HepG2 (cell line): Measurements from ENCODE around the gene MARVELD3. TPM values are rescaled to one million over a fixed set of nuclear protein-coding genes. Genes with fewer than 3 reads are reported as not detected.
A peak's percentile ranks its signal among the peaks of the same experiment; 100 is the strongest.

Source experiments
- ATAC-seq: fragments of 200-7000 bp; cut with Tn5 transposase; 3 replicates; pipeline ENCODE4 v1.9.1; 2020; ENCODE audit warnings: mild to moderate bottlenecking, moderate library complexity
- BruUV-seq: library from RNA; stranded (reverse); fragments of 400-500 nt; replicated peaks from 2 replicates; lab custom pipeline; 2021; lab: Mats Ljungman, UMichigan
- CTCF ChIA-PET: fragments of 300-600 bp; formaldehyde crosslinking; extraction: SDS; loops from one replicate; lab custom pipeline; 2021; ENCODE audit warnings: low total read pairs, inconsistent platforms, low intra/inter-chr PET ratio; lab: Yijun Ruan, JAX
- POLR2A ChIA-PET: fragments of 350-600 bp; sonication (Branson Sonifier 250); formaldehyde crosslinking; loops from one replicate; lab custom pipeline; 2020; ENCODE audit warnings: antibody characterized with exemption, inconsistent platforms; lab: Yijun Ruan, JAX
- DNase-seq: peaks from one replicate; pipeline ENCODE4 v3.0.0-alpha.2; 2015; ENCODE audit warnings: low spot score
- FAIRE-seq: peaks from 3 replicates; lab custom pipeline; 2011; peaks lifted over from hg19 to GRCh38; lab: Jason Lieb, UNC
- H2AFZ ChIP-seq: one replicate; pipeline ENCODE4 v1.6.1; 2011; ENCODE audit warnings: low read length, inconsistent platforms
- H3K27ac ChIP-seq: fragments of 300-600 bp; 3 replicates; pipeline ENCODE4 v1.8.0; 2011; ENCODE audit warnings: mixed run types, mild to moderate bottlenecking, mixed read lengths, low read length, inconsistent platforms; ENCODE audit not compliant: insufficient read depth; ENCODE audit errors: extremely low read length
- H3K27me3 ChIP-seq, 2 experiments: fragments of 200-600 bp in 1 of 2; 2 replicates in 1 of 2; 3 replicates in 1 of 2; pipeline versions ENCODE4 v1.6.0 to v1.8.0; 2011; ENCODE audit warnings: low read length in 2 of 2, mild to moderate bottlenecking in 2 of 2, moderate library complexity in 2 of 2, inconsistent platforms in 1 of 2; ENCODE audit not compliant: insufficient read depth in 2 of 2, control insufficient read depth in 1 of 2
- H3K36me3 ChIP-seq, 2 experiments: fragments of 200-600 bp in 1 of 2; replicated peaks in 1 of 2; 2 replicates in 1 of 2; 3 replicates in 1 of 2; pipeline versions ENCODE4 v1.5.1 to v1.8.0; 2011; ENCODE audit warnings: low read length in 2 of 2, inconsistent platforms in 1 of 2; ENCODE audit not compliant: insufficient read depth in 2 of 2, control insufficient read depth in 1 of 2
- H3K4me1 ChIP-seq: 2 replicates; pipeline ENCODE4 v1.5.1; 2012; ENCODE audit warnings: low read length, inconsistent platforms; ENCODE audit not compliant: insufficient read depth
- H3K4me2 ChIP-seq: 2 replicates; pipeline ENCODE4 v1.6.0; 2011; ENCODE audit warnings: low read depth, low read length, inconsistent platforms
- H3K4me3 ChIP-seq, 3 experiments: fragments of 200-600 bp in 1 of 3; sonication (generic), shearing (Covaris generic) in 1 of 3; replicated peaks in 1 of 3; 2 replicates each; pipeline ENCODE4 v1.5.1; 2011 to 2016; ENCODE audit warnings: low read length in 3 of 3, inconsistent platforms in 2 of 3, low read depth in 2 of 3, mild to moderate bottlenecking in 2 of 3, control low read depth in 1 of 3, mixed read lengths in 1 of 3; ENCODE audit not compliant: insufficient read depth in 1 of 3
- H3K79me2 ChIP-seq: one replicate; pipeline ENCODE4 v1.6.1; 2011; ENCODE audit warnings: low read length, inconsistent platforms; ENCODE audit not compliant: insufficient read depth
- H3K9ac ChIP-seq: 2 replicates; pipeline ENCODE4 v1.6.0; 2011; ENCODE audit warnings: mild to moderate bottlenecking, low read depth, low read length, inconsistent platforms; ENCODE audit not compliant: insufficient read depth
- H3K9me3 ChIP-seq: 2 replicates; pipeline ENCODE4 v1.5.1; 2012; ENCODE audit warnings: mild to moderate bottlenecking, low read length
- H4K20me1 ChIP-seq: 2 replicates; pipeline ENCODE4 v1.6.0; 2011; ENCODE audit warnings: inconsistent platforms, mild to moderate bottlenecking, low read length, moderate library complexity; ENCODE audit not compliant: insufficient read depth
- JDP2 ChIP-seq: sonication (generic); formaldehyde crosslinking; IDR thresholded peaks from 2 replicates; pipeline ENCODE4 v1.8.1; 2022; ENCODE audit warnings: missing genetic modification reagents, borderline replicate concordance
- KLF6 ChIP-seq: IDR thresholded peaks from 2 replicates; pipeline ENCODE4 v1.8.0; 2016; ENCODE audit warnings: missing biosample characterization, missing genetic modification reagents
- MAFF ChIP-seq: IDR thresholded peaks from 2 replicates; pipeline ENCODE4 v1.6.1; 2011; ENCODE audit warnings: low read depth, low read length, improper control_type of control experiment
- MAFG ChIP-seq: sonication (generic); formaldehyde crosslinking; IDR thresholded peaks from 2 replicates; pipeline ENCODE4 v1.5.1; 2020; ENCODE audit warnings: mild to moderate bottlenecking, missing genetic modification reagents
- MAFK ChIP-seq, 2 experiments: IDR thresholded peaks in 1 of 2; conservative IDR thresholded peaks in 1 of 2; 2 replicates each; pipeline ENCODE4 v1.6.1; 2011; ENCODE audit warnings: improper control_type of control experiment in 2 of 2, low read length in 2 of 2
- RFX5 ChIP-seq: IDR thresholded peaks from 2 replicates; pipeline ENCODE4 v1.6.1; 2011; ENCODE audit warnings: low read depth, low read length, improper control_type of control experiment
- ZNF710 ChIP-seq: sonication (generic); formaldehyde crosslinking; IDR thresholded peaks from 2 replicates; pipeline ENCODE4 v1.5.0; 2020; ENCODE audit warnings: mild to moderate bottlenecking, missing genetic modification reagents, borderline replicate concordance
- ZNF740 ChIP-seq: sonication (generic); formaldehyde crosslinking; IDR thresholded peaks from 2 replicates; pipeline ENCODE4 v1.4.0; 2020; ENCODE audit warnings: missing genetic modification reagents
- WGBS: methylation state at CpG from one replicate; pipeline ENCODE4 v1.1.6; 2017; ENCODE audit warnings: low lambda C conversion rate; 5-methylcytosine and 5-hydroxymethylcytosine counted together
- in situ Hi-C: cut with HindIII; loops from 2 replicates; pipeline ENCODE4 v1.10.0; 2017; ENCODE audit warnings: low pct_unique_long_range_greater_than_20kb; ENCODE audit not compliant: extremely low pct_ligation_motif_present
- intact Hi-C: fragments of 100-400 bp; cut with micrococcal nuclease; formaldehyde crosslinking; loops from one replicate; pipeline ENCODE4 v1.10.0; 2022; ENCODE audit not compliant: unreplicated experiment
- polyA plus RNA-seq, 8 experiments: library from polyadenylated mRNA; depleted of rRNA in 3 of 8; stranded (reverse) in 7 of 8; unstranded in 1 of 8; fragments of >200 nt; fragmentation: Illumina TruSeq in 4 of 8; extraction: Trizol in 4 of 8; gene quantifications; 2 replicates each; pipeline versions ENCODE4 v1.2.1 to v1.2.3, GENCODE V29; 2011 to 2016; ENCODE audit warnings: low read depth in 4 of 8, missing spikeins in 1 of 8, mixed read lengths in 1 of 8; ENCODE audit not compliant: insufficient read depth in 1 of 8
- total RNA-seq, 5 experiments: library from RNA; depleted of rRNA; stranded (reverse); fragments of >200 nt; fragmentation: Illumina TruSeq; extraction: Trizol; gene quantifications; 2 replicates each; pipeline ENCODE4 v1.2.3, GENCODE V29; 2016; ENCODE audit warnings: low read depth in 1 of 5

Gene MARVELD3
- total and polyA plus RNA-seq, 2 of the 13 experiments (the other 11 are each of a cell fraction or from before 2014, with no cell fraction given), result 4.8 to 5.6 TPM

GRCh38 chr16:71627731-71628181, 1.8 kb downstream of the MARVELD3 start:
- Histone ChIP-seq H3K4me1 (peaks cover 46% of the 10 kb centered on the region), H3K9me3 (no peaks in the 10 kb centered on the region), H3K27me3 (no peaks in the 10 kb centered on the region; a peak in 1 of 5 replicates), H2AFZ (no peak overlapping the region), H3K9ac (no peak overlapping the region), H3K79me2 (no peaks in the 10 kb centered on the region), H3K36me3 (no peaks in the 10 kb centered on the region), H3K4me3 (no peak overlapping the region)
- intact Hi-C loops, result no loop called here
- BruUV-seq, result no TSS peak
- in situ Hi-C loops, result no loop called here
- ChIA-PET POLR2A (no interaction called here), CTCF (no interaction called here)
- no peak for ATAC-seq
- DNase-seq, result no peak
- TF ChIP-seq JDP2 (no peak), ZNF740 (CRISPR knock-in tag) (peak; percentile 52; the same call in 1 of the 2 replicates)
- TF ChIP-seq, all 625 proteins: peak for 1
- Histone ChIP-seq H3K27ac (no peak overlapping the region), H4K20me1 (no peaks in the 10 kb centered on the region), H3K4me2 (no peak overlapping the region)
- FAIRE-seq, result no peak
- WGBS, result 97% methylated on average over 7 of the region's 7 CpGs

GRCh38 chr16:71628810-71629209, 2.8 kb downstream of the MARVELD3 start:
- Histone ChIP-seq H3K79me2 (no peaks in the 10 kb centered on the region), H3K9me3 (no peaks in the 10 kb centered on the region), H3K4me3 (no peak overlapping the region), H3K36me3 (no peaks in the 10 kb centered on the region), H3K4me2 (no peak overlapping the region), H3K4me1 (peaks cover 36% of the 10 kb centered on the region), H3K27ac (no peak overlapping the region), H4K20me1 (no peaks in the 10 kb centered on the region), H2AFZ (no peak overlapping the region), H3K27me3 (no peaks in the 10 kb centered on the region; a peak in 1 of 5 replicates), H3K9ac (no peak overlapping the region)
- ChIA-PET CTCF (no interaction called here), POLR2A (interaction anchor here (0.7 kb wide), 1 partner anchor 64 kb away, joined by 3 read pairs; no protein-coding TSS in a partner anchor)
- DNase-seq (no peak), ATAC-seq (no peak), FAIRE-seq (no peak)
- intact Hi-C loops, result no loop called here
- no TSS peak for BruUV-seq
- 80% methylated on average over 5 of the region's 5 CpGs for WGBS
- in situ Hi-C loops, result no loop called here
- TF ChIP-seq RFX5, result peak; percentile 43; the same call in 1 of the 2 replicates
- TF ChIP-seq MAFF, result peak; percentile 100
- peak; percentile 100 for TF ChIP-seq MAFK (conservative IDR thresholded peaks at IDR 0.05 in 1 of 2, IDR thresholded peaks at IDR 0.05 in 1 of 2; ENCODE audit: low read length in 2 of 2)
- no peak for TF ChIP-seq ZNF710 (CRISPR knock-in tag)
- TF ChIP-seq MAFG, result peak; percentile 76
- TF ChIP-seq KLF6, result no peak
